GM20000 (cell line): Measurements from ENCODE around the gene TMEM164.

ENCODE experiments used
- DNase-seq: peaks from one replicate; pipeline ENCODE4 v3.0.0; 2012; ENCODE audit warnings: low spot score
- CTCF ChIP-seq: IDR thresholded peaks from 2 replicates; pipeline ENCODE4 v1.5.1; 2012; ENCODE audit warnings: mild to moderate bottlenecking, control low read depth; ENCODE audit errors: extremely low read depth, missing control alignments

TMEM164 gene

GRCh38 chrX:110170029-110170428 lies 167.1 kb downstream of the TMEM164 start:
- DNase-seq: no peak
- TF ChIP-seq CTCF: no peak

- DNase-seq: no peak
- TF ChIP-seq CTCF: no peak
Observed at GRCh38 chrX:110171442-110171841, 168.5 kb downstream of the TMEM164 start.

- DNase-seq: peak; percentile 64
- TF ChIP-seq CTCF: no peak
Observed at GRCh38 chrX:110172215-110172614, 169.3 kb downstream of the TMEM164 start.

- no peak for DNase-seq
- TF ChIP-seq CTCF: no peak
Observed at GRCh38 chrX:110173192-110174175, 170.6 kb downstream of the TMEM164 start.

- DNase-seq: no peak
- no peak for TF ChIP-seq CTCF
Observed at GRCh38 chrX:110175146-110175545, 172.2 kb downstream of the TMEM164 start.

- DNase-seq: no peak
- TF ChIP-seq CTCF: no peak
Observed at GRCh38 chrX:110175696-110176095, 172.8 kb downstream of the TMEM164 start.

GRCh38 chrX:110178179-110178865 lies 175.4 kb downstream of the TMEM164 start:
- no peak for DNase-seq
- no peak for TF ChIP-seq CTCF
